Neural progenitor cell (in vitro differentiated cells): ENCODE measurements around the gene A2M.

Experiments
- EZH2 ChIP-seq: fragments of 200-600 bp; sonication (generic); IDR thresholded peaks from 2 replicates; pipeline ENCODE4 v1.6.1; 2017; ENCODE audit warnings: antibody characterized with exemption, mild to moderate bottlenecking, moderate library complexity
- TF ChIP-seq, protein P1 (sequence below): fragments of 200-600 bp; sonication (generic); IDR thresholded peaks from 2 replicates; pipeline ENCODE4 v1.5.1; 2017; ENCODE audit warnings: antibody characterized with exemption, mild to moderate bottlenecking

GRCh38 chr12:9075138-9075535 lies 40.6 kb downstream of the A2M start:
- TF ChIP-seq, protein P1, sequence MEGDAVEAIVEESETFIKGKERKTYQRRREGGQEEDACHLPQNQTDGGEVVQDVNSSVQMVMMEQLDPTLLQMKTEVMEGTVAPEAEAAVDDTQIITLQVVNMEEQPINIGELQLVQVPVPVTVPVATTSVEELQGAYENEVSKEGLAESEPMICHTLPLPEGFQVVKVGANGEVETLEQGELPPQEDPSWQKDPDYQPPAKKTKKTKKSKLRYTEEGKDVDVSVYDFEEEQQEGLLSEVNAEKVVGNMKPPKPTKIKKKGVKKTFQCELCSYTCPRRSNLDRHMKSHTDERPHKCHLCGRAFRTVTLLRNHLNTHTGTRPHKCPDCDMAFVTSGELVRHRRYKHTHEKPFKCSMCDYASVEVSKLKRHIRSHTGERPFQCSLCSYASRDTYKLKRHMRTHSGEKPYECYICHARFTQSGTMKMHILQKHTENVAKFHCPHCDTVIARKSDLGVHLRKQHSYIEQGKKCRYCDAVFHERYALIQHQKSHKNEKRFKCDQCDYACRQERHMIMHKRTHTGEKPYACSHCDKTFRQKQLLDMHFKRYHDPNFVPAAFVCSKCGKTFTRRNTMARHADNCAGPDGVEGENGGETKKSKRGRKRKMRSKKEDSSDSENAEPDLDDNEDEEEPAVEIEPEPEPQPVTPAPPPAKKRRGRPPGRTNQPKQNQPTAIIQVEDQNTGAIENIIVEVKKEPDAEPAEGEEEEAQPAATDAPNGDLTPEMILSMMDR: no peak
- no peak for TF ChIP-seq EZH2
